Muscle of leg (tissue), 11 donors: Measurements from ENCODE around the gene DTWD2. TPM values are rescaled to one million over a fixed set of nuclear protein-coding genes. Genes with fewer than 3 reads are reported as not detected.
"Not testable (repeated sequence)": the region's sequence is repeated elsewhere in the genome, so short reads cannot be mapped to it uniquely, and the experiment has no call there.

Source experiments
- DNase-seq: peaks from one replicate; pipeline ENCODE4 v3.0.0; 2013
- H3K27ac ChIP-seq: one replicate; pipeline ENCODE4 v1.5.1; 2013; ENCODE audit warnings: mild to moderate bottlenecking, low read length, control low read depth
- H3K27me3 ChIP-seq: one replicate; pipeline ENCODE4 v1.6.1; 2013; ENCODE audit warnings: low read length; ENCODE audit not compliant: control insufficient read depth, insufficient read depth
- H3K36me3 ChIP-seq: one replicate; pipeline ENCODE4 v1.6.1; 2013; ENCODE audit warnings: low read length; ENCODE audit not compliant: control insufficient read depth, insufficient read depth
- H3K4me1 ChIP-seq: one replicate; pipeline ENCODE4 v1.6.1; 2013; ENCODE audit warnings: low read length; ENCODE audit not compliant: control insufficient read depth, insufficient read depth
- H3K4me3 ChIP-seq: one replicate; pipeline ENCODE4 v1.5.1; 2013; ENCODE audit warnings: low read length, control low read depth
- H3K9me3 ChIP-seq: replicated peaks from 2 replicates; pipeline ENCODE4 v1.6.1; 2013; ENCODE audit warnings: low read depth, low read length; ENCODE audit not compliant: control insufficient read depth
- WGBS: methylation state at CpG from one replicate; pipeline ENCODE4 v1.1.5; 2013; ENCODE audit warnings: missing lambda C conversion rate; ENCODE audit not compliant: insufficient coverage; 5-methylcytosine and 5-hydroxymethylcytosine counted together
- polyA plus RNA-seq, 8 donors: library from polyadenylated mRNA; unstranded; fragments of 120-200 nt; gene quantifications; one replicate each; pipeline versions ENCODE4 v1.2.1 to v1.2.3, GENCODE V29; 2013; ENCODE audit warnings: inconsistent platforms in 1 of 8, low replicate concordance in 1 of 8; ENCODE audit not compliant: insufficient read length in 8 of 8, insufficient read depth in 1 of 8
- total RNA-seq: library from RNA; stranded (reverse); fragments of 120-200 nt; gene quantifications from one replicate; pipeline ENCODE4 v1.2.4, GENCODE V29; 2013

DTWD2 gene
- total and polyA plus RNA-seq, 9 donors = 4.0 to 9.4 (median 6.0) TPM

GRCh38 chr5:118854819-118855218 lies 133.5 kb downstream of the DTWD2 start:
- DNase-seq = no peak
- Histone ChIP-seq H3K36me3 (no peaks in the 10 kb centered on the region), H3K4me3 (no peak overlapping the region), H3K27ac (no peak overlapping the region), H3K27me3 (no peaks in the 10 kb centered on the region), H3K9me3 (peaks cover 2% of the 10 kb centered on the region), H3K4me1 (no peaks in the 10 kb centered on the region)
- 93% methylated on average over 3 of the region's 5 CpGs for WGBS

GRCh38 chr5:118851785-118852184 lies 136.6 kb downstream of the DTWD2 start:
- not testable (repeated sequence) for H3K4me1 ChIP-seq

GRCh38 chr5:118849507-118849906 lies 138.8 kb downstream of the DTWD2 start:
- WGBS = no CpG with 5 or more reads among the region's 1 CpG
- H3K4me3 ChIP-seq, H3K4me1 ChIP-seq, H3K27ac ChIP-seq, H3K36me3 ChIP-seq, H3K27me3 ChIP-seq, H3K9me3 ChIP-seq, DNase-seq: not testable (repeated sequence)

More at GRCh38 chr5:118851785-118852184, 136.6 kb downstream of the DTWD2 start:
- H3K4me3 ChIP-seq, H3K27me3 ChIP-seq, H3K9me3 ChIP-seq, H3K27ac ChIP-seq, H3K36me3 ChIP-seq, DNase-seq: not testable (repeated sequence)
- WGBS = no CpG with 5 or more reads among the region's 4 CpGs

- Histone ChIP-seq H3K27me3 (no peaks in the 10 kb centered on the region), H3K4me3 (no peak overlapping the region), H3K27ac (no peak overlapping the region), H3K36me3 (no peaks in the 10 kb centered on the region), H3K4me1 (no peaks in the 10 kb centered on the region), H3K9me3 (no peaks in the 10 kb centered on the region)
- no peak for DNase-seq
- no CpG with 5 or more reads among the region's 1 CpG for WGBS
Observed at GRCh38 chr5:118844351-118844750, 144.0 kb downstream of the DTWD2 start.

- DNase-seq = no peak
- H3K9me3 ChIP-seq = no peaks in the 10 kb centered on the region
- H3K4me3 ChIP-seq = no peak overlapping the region
- no peaks in the 10 kb centered on the region for H3K27me3 ChIP-seq
- no peaks in the 10 kb centered on the region for H3K4me1 ChIP-seq
- H3K27ac ChIP-seq = no peak overlapping the region
- H3K36me3 ChIP-seq = no peaks in the 10 kb centered on the region
- WGBS = no CpG with 5 or more reads among the region's 1 CpG
Observed at GRCh38 chr5:118834710-118835109, 153.6 kb downstream of the DTWD2 start.

- no peaks in the 10 kb centered on the region for H3K9me3 ChIP-seq
- H3K27ac ChIP-seq = no peak overlapping the region
- no peaks in the 10 kb centered on the region for H3K4me1 ChIP-seq
- no peak for DNase-seq
- no peaks in the 10 kb centered on the region for H3K36me3 ChIP-seq
- no peaks in the 10 kb centered on the region for H3K27me3 ChIP-seq
- no peak overlapping the region for H3K4me3 ChIP-seq
Observed at GRCh38 chr5:118832974-118833373, 155.4 kb downstream of the DTWD2 start.

- Histone ChIP-seq H3K36me3 (no peaks in the 10 kb centered on the region), H3K9me3 (no peaks in the 10 kb centered on the region), H3K27ac (no peak overlapping the region), H3K4me3 (no peak overlapping the region), H3K27me3 (no peaks in the 10 kb centered on the region), H3K4me1 (no peaks in the 10 kb centered on the region)
- 100% methylated on average over 1 of the region's 1 CpG for WGBS
- no peak for DNase-seq
Observed at GRCh38 chr5:118825226-118825625, 163.1 kb downstream of the DTWD2 start.

GRCh38 chr5:118818604-118819003 lies 169.7 kb downstream of the DTWD2 start:
- no peaks in the 10 kb centered on the region for H3K9me3 ChIP-seq
- no peaks in the 10 kb centered on the region for H3K4me1 ChIP-seq
- H3K4me3 ChIP-seq = no peak overlapping the region
- no peak overlapping the region for H3K27ac ChIP-seq
- no peaks in the 10 kb centered on the region for H3K36me3 ChIP-seq
- no peaks in the 10 kb centered on the region for H3K27me3 ChIP-seq
- DNase-seq = no peak
- no CpG with 5 or more reads among the region's 3 CpGs for whole genome bisulfite sequencing

- no peak overlapping the region for H3K4me3 ChIP-seq
- H3K27me3 ChIP-seq = no peaks in the 10 kb centered on the region
- WGBS = 80% methylated on average over 1 of the region's 2 CpGs
- H3K36me3 ChIP-seq = no peaks in the 10 kb centered on the region
- H3K27ac ChIP-seq = no peak overlapping the region
- H3K9me3 ChIP-seq = peaks cover 2% of the 10 kb centered on the region
- no peaks in the 10 kb centered on the region for H3K4me1 ChIP-seq
- DNase-seq = no peak
Observed at GRCh38 chr5:118808441-118808840, 179.9 kb downstream of the DTWD2 start.

GRCh38 chr5:118806571-118806970 lies 181.8 kb downstream of the DTWD2 start:
- H3K4me1 ChIP-seq = no peaks in the 10 kb centered on the region
- WGBS = 85% methylated on average over 2 of the region's 4 CpGs
- no peak overlapping the region for H3K4me3 ChIP-seq
- no peaks in the 10 kb centered on the region for H3K36me3 ChIP-seq
- peaks cover 2% of the 10 kb centered on the region for H3K9me3 ChIP-seq
- no peak for DNase-seq
- H3K27me3 ChIP-seq = no peaks in the 10 kb centered on the region
- H3K27ac ChIP-seq = no peak overlapping the region

GRCh38 chr5:118802335-118802734 lies 186.0 kb downstream of the DTWD2 start:
- no peak overlapping the region for H3K4me3 ChIP-seq
- H3K36me3 ChIP-seq = no peaks in the 10 kb centered on the region
- no peak for DNase-seq
- no peaks in the 10 kb centered on the region for H3K27me3 ChIP-seq
- 100% methylated on average over 1 of the region's 2 CpGs for WGBS
- no peak overlapping the region for H3K27ac ChIP-seq
- H3K9me3 ChIP-seq = no peaks in the 10 kb centered on the region
- H3K4me1 ChIP-seq = no peaks in the 10 kb centered on the region
